ENCODE results near the gene NDUFB8. TPM values are rescaled to one million over a fixed set of nuclear protein-coding genes. Genes with fewer than 3 reads are reported as not detected.

NDUFB8 gene
- total and polyA plus RNA-seq, 2 donors (not counting 3 experiments of a cell fraction or from before 2014, with no cell fraction given), result 193 to 526 TPM

DNA sequence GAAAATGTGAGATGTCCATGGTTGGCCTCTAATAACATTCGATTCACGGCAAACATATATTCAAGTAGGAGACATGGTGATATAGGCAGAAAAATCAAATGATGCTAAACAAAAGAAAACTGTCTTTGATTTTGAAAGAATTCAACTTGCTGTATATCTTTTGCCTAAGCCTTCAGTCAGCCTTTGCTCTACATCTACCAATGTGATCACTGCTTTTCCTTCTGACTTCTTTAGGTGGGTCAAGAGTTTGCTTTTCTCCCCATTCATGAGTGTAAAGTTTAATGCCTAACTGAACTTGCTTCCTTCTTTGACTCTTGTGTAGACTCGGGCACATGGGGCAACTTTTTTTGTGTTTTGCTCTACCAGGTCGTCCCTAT is 5.7 kb upstream of the NDUFB8 start:
- Histone ChIP-seq H3K4me2 (ENCODE audit: insufficient read depth, low read length) (peak overlapping the region; percentile 73), H3K4me3 (replicated peaks in 1 of 3; ENCODE audit: insufficient read depth in 1 of 3, low read depth in 1 of 3, low read length in 3 of 3) (peak overlapping the region in 2 of 3 experiments; percentile 65), H3K9me3 (replicated peaks; ENCODE audit: control insufficient read depth, insufficient read depth, low read length) (no peaks in the 10 kb centered on the region), H3K4me1 (ENCODE audit: control insufficient read depth, extremely low read depth, insufficient read depth, low read length) (peaks cover 17% of the 10 kb centered on the region), H4K20me1 (replicated peaks; ENCODE audit: control insufficient read depth, extremely low read depth, insufficient read depth, low read length) (no peaks in the 10 kb centered on the region), H3K9me1 (replicated peaks; ENCODE audit: control insufficient read depth, extremely low read depth, insufficient read depth, low read length) (no peaks in the 10 kb centered on the region), H3K27ac (ENCODE audit: insufficient read depth, low read depth, low read length) (no peak overlapping the region), H2AFZ (ENCODE audit: low read depth, low read length) (peak overlapping the region; percentile 64), H3K36me3 (ENCODE audit: control insufficient read depth in 2 of 2, extremely low read depth in 1 of 2, insufficient read depth in 2 of 2, low read length in 2 of 2) (peaks cover 0 to 2% of the 10 kb centered on the region in 2 experiments), H3K9ac (replicated peaks; ENCODE audit: extremely low read depth, insufficient read depth, low read length) (no peak overlapping the region), H3K79me2 (ENCODE audit: control insufficient read depth, insufficient read depth, low read length) (peaks cover 18% of the 10 kb centered on the region), H3K27me3 (ENCODE audit: control insufficient read depth in 2 of 2, insufficient read depth in 2 of 2, low read length in 2 of 2) (no peaks in the 10 kb centered on the region)
- no peak for FAIRE-seq
- ChIA-PET POLR2A (interaction anchor here (0.7 to 1.1 kb wide), 8 partner anchors 8 to 378 kb away, joined by 3 to 9 read pairs (median 4); partner anchors contain the start of gene BLOC1S2), CTCF (interaction anchor here (0.8 to 4.8 kb wide), 23 partner anchors 8 to 353 kb away, joined by 3 to 48 read pairs (median 5); partner anchors contain the start of gene SEC31B)
- dilution Hi-C loops (cut with MboI; ENCODE audit: extremely low pct_ligation_motif_present, low sequenced_read_pairs) (no loop called here), intact Hi-C loops (cut with micrococcal nuclease) (no loop called here)
- TF ChIP-seq MAX (IDR thresholded peaks at IDR 0.05; ENCODE audit: insufficient read depth, insufficient read length), result no peak
- DNase-seq (ENCODE audit: low read depth, low spot score), result no peak
- BruUV-seq (replicated peaks), result no TSS peak

GRCh38 chr10:100534726-100535125 is 5.1 kb upstream of the NDUFB8 start:
- Histone ChIP-seq H3K9ac (replicated peaks; ENCODE audit: extremely low read depth, insufficient read depth, low read length) (no peak overlapping the region), H2AFZ (ENCODE audit: low read depth, low read length) (peak overlapping the region; percentile 64), H3K9me3 (replicated peaks; ENCODE audit: control insufficient read depth, insufficient read depth, low read length) (no peaks in the 10 kb centered on the region), H3K79me2 (ENCODE audit: control insufficient read depth, insufficient read depth, low read length) (peaks cover 19% of the 10 kb centered on the region), H4K20me1 (replicated peaks; ENCODE audit: control insufficient read depth, extremely low read depth, insufficient read depth, low read length) (no peaks in the 10 kb centered on the region), H3K9me1 (replicated peaks; ENCODE audit: control insufficient read depth, extremely low read depth, insufficient read depth, low read length) (no peaks in the 10 kb centered on the region), H3K27me3 (ENCODE audit: control insufficient read depth in 2 of 2, insufficient read depth in 2 of 2, low read length in 2 of 2) (no peaks in the 10 kb centered on the region), H3K4me2 (ENCODE audit: insufficient read depth, low read length) (no peak overlapping the region), H3K27ac (ENCODE audit: insufficient read depth, low read depth, low read length) (no peak overlapping the region), H3K4me1 (ENCODE audit: control insufficient read depth, extremely low read depth, insufficient read depth, low read length) (peaks cover 21% of the 10 kb centered on the region), H3K36me3 (ENCODE audit: control insufficient read depth in 2 of 2, extremely low read depth in 1 of 2, insufficient read depth in 2 of 2, low read length in 2 of 2) (peaks cover 0 to 2% of the 10 kb centered on the region in 2 experiments), H3K4me3 (replicated peaks in 1 of 3; ENCODE audit: insufficient read depth in 1 of 3, low read depth in 1 of 3, low read length in 3 of 3) (no peak overlapping the region)
- no TSS peak for BruUV-seq (replicated peaks)
- TF ChIP-seq POLR2A (IDR thresholded peaks at IDR 0.05; ENCODE audit: low read depth, low read length) (no peak), MAX (IDR thresholded peaks at IDR 0.05; ENCODE audit: insufficient read depth, insufficient read length) (no peak), MYC (IDR thresholded peaks at IDR 0.05; ENCODE audit: low read depth, low read length) (no peak), CTCF (IDR thresholded peaks at IDR 0.05; ENCODE audit: extremely low read depth in 1 of 2, insufficient read depth in 1 of 2, low read depth in 1 of 2, low read length in 2 of 2) (no peak), FOS (IDR thresholded peaks at IDR 0.05; ENCODE audit: borderline replicate concordance, insufficient read depth, low read length) (no peak), POLR2AphosphoS5 (IDR thresholded peaks at IDR 0.05; ENCODE audit: insufficient read depth, low read depth, low read length) (no peak), EZH2 (IDR thresholded peaks at IDR 0.05; ENCODE audit: borderline replicate concordance, low read depth, low read length, severe bottlenecking) (no peak), JUN (IDR thresholded peaks at IDR 0.05; ENCODE audit: borderline replicate concordance, insufficient read depth, insufficient read length, low read depth) (no peak), GATA2 (IDR thresholded peaks at IDR 0.05; ENCODE audit: insufficient read depth, insufficient read length, low read depth, low read length) (no peak)
- dilution Hi-C loops (cut with MboI; ENCODE audit: extremely low pct_ligation_motif_present, low sequenced_read_pairs) (no loop called here), intact Hi-C loops (cut with micrococcal nuclease) (no loop called here)
- POLR2A ChIA-PET, result no interaction called here
- FAIRE-seq (no peak), DNase-seq (ENCODE audit: low read depth, low spot score) (no peak)
- CTCF ChIA-PET, result interaction anchor here (1.5 to 4.8 kb wide), 4 partner anchors 14 to 192 kb away, joined by 4 to 48 read pairs (median 12); partner anchors contain the start of gene SEC31B
